Astrocyte of the cerebellum (primary cell): ENCODE measurements around the gene UBE2M.

Source experiments
- DNase-seq: peaks from one replicate; pipeline ENCODE4 v3.0.0-alpha.2; 2011; ENCODE audit warnings: low read depth
- H3K4me3 ChIP-seq: 2 replicates; pipeline ENCODE4 v1.5.1; 2011; ENCODE audit warnings: mild to moderate bottlenecking, low read depth, low read length, moderate library complexity
- in situ Hi-C: cut with HindIII; loops from 2 replicates; pipeline ENCODE4 v1.10.0; 2017; ENCODE audit warnings: low sequenced_read_pairs
- TF ChIP-seq, protein P1 (sequence below): IDR thresholded peaks from 2 replicates; pipeline ENCODE4 v1.5.1; 2012; ENCODE audit warnings: low read length, low read depth, moderate library complexity, mild to moderate bottlenecking; ENCODE audit errors: missing control alignments

The UBE2M gene

GRCh38 chr19:58519087-58519354 is 39.4 kb downstream of the UBE2M start:
- TF ChIP-seq, protein P1, sequence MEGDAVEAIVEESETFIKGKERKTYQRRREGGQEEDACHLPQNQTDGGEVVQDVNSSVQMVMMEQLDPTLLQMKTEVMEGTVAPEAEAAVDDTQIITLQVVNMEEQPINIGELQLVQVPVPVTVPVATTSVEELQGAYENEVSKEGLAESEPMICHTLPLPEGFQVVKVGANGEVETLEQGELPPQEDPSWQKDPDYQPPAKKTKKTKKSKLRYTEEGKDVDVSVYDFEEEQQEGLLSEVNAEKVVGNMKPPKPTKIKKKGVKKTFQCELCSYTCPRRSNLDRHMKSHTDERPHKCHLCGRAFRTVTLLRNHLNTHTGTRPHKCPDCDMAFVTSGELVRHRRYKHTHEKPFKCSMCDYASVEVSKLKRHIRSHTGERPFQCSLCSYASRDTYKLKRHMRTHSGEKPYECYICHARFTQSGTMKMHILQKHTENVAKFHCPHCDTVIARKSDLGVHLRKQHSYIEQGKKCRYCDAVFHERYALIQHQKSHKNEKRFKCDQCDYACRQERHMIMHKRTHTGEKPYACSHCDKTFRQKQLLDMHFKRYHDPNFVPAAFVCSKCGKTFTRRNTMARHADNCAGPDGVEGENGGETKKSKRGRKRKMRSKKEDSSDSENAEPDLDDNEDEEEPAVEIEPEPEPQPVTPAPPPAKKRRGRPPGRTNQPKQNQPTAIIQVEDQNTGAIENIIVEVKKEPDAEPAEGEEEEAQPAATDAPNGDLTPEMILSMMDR: peak; percentile 86
- in situ Hi-C loops: no loop called here
- peak overlapping the region; percentile 71 for H3K4me3 ChIP-seq
- DNase-seq: no peak

GRCh38 chr19:58518256-58519086 is 39.9 kb downstream of the UBE2M start:
- no peak for DNase-seq
- in situ Hi-C loops: no loop called here
- TF ChIP-seq, protein P1: no peak

GRCh38 chr19:58516964-58517833 is 41.2 kb downstream of the UBE2M start:
- in situ Hi-C loops: no loop called here
- no peak for DNase-seq
- H3K4me3 ChIP-seq: no peak overlapping the region
- TF ChIP-seq, protein P1: no peak

More at GRCh38 chr19:58518256-58519086, 39.9 kb downstream of the UBE2M start:
- peak overlapping the region; percentile 71 for H3K4me3 ChIP-seq

DNA sequence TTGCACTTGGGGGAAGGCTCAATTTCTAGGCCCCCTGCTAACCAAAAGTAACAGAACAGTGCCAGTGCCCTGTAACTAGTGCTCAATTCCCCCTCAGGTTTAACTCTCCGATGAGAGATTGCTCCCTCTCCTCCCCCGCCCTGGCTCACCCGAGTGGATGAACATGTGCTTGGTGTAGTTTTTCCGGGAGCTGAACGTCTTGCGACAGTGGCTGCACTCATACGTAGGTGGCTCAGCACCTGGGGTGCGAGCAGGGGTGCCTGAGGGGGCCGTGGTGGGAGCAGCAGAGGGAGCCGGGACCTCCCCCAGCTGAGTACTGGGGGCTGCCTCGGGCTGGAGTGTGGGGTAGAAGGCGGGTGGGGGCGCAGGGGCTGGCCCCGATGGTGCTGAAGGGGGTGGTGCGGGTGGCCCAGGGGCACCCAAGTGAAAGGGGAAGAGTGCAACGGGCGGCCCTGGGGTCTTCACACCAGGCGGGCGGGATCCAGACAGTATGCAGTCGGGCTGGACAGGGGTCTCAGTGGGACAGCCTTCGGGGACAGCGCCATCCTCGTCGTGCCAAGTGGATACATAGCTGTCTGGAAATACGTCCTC is 42.1 kb downstream of the UBE2M start:
- in situ Hi-C loops: no loop called here
- no peak overlapping the region for H3K4me3 ChIP-seq
- no peak for DNase-seq
- TF ChIP-seq, protein P1: no peak

GRCh38 chr19:58515259-58515658 is 43.2 kb downstream of the UBE2M start:
- no peak overlapping the region for H3K4me3 ChIP-seq
- no peak for DNase-seq
- in situ Hi-C loops: no loop called here
- TF ChIP-seq, protein P1: no peak

GRCh38 chr19:58514564-58515022 is 43.8 kb downstream of the UBE2M start:
- TF ChIP-seq, protein P1: no peak
- H3K4me3 ChIP-seq: peak overlapping the region; percentile 28
- no peak for DNase-seq
- in situ Hi-C loops: no loop called here
